Skeletal muscle cell (primary cell): ENCODE data around the gene SS18L1.

Experiments used
- DNase-seq: peaks from one replicate; pipeline ENCODE4 v3.0.0-alpha.2; 2010; ENCODE audit warnings: low read depth
- H3K4me3 ChIP-seq: 2 replicates; pipeline ENCODE4 v1.5.1; 2011; ENCODE audit warnings: low read depth, mild to moderate bottlenecking, control low read depth, low read length, moderate library complexity

The SS18L1 gene

DNA sequence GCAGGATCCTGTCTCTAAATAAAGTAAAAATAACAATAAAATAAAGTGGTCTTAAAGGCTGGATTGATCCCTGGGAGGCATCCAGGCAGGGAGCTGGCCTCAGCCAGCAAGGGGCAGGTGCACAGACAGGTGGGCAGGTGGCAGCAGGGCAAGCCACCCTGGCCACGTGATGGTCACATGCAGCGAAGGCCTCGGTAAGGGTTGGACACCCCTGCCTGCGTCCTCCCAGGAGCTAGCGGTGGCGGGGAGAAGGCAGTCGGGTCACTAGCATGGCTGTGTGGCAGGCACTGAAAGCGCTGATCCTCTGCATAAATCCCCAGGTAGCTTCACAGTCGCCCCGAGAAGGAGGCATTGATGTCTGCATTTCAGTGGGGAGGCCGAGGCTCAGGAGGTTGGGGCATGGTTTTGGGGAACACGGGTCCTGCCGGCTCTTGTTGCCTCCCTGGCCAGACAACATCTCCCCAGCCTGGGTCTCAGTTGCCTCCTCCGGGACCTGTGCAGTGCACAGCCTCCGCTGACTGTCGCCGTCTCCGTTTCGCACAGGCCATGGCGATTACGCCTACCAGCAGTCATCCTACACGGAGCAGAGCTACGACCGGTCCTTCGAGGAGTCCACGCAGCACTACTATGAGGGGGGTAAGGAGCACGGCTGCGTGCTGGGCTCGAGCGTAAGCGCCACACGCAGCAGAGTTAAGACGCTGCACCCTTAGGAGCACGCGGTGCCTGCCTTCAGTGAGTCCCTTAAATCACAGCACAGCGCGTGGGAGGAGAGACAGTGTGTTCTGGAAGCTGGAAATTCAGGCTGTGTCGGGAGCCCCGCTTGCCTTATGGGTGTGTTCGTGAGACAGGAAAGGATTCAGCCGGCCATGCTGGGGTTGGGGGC lies 21.6 kb downstream of the SS18L1 start:
- DNase-seq, result no peak

DNA sequence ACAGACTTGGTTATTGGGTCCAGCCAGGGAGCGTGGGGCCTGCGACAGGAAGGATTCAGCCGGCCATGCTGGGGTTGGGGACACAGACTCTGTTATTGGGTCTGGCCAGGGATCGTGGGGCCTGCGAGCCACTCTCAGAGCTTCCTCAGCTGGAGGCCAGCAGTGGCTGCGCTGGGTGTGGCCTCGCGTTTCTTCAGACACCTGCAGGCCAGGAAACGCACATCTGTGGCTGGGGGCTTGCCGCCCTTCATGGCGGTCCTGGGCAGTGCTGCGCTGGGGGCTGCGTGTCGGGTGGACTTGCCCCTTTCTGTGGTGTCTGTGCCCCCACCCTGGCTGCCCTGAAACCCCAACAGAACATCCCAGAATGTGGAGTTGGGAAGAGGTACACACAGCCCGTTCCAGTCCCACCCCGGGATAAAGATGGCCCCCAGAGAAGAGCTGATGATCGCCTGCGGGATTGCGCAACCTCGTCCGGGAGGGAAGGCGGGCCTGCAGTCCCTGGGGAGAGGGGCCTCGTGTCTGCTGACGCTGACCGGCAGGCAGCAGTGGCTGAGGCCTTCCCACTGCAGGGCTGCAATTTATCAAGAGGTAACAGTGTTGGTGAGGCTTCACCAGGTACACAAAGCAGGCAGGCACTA lies 22.3 kb downstream of the SS18L1 start:
- no peak overlapping the region for H3K4me3 ChIP-seq
- DNase-seq, result no peak

More for the DNA sequence above, 21.6 kb downstream of the SS18L1 start:
- no peak overlapping the region for H3K4me3 ChIP-seq

DNA sequence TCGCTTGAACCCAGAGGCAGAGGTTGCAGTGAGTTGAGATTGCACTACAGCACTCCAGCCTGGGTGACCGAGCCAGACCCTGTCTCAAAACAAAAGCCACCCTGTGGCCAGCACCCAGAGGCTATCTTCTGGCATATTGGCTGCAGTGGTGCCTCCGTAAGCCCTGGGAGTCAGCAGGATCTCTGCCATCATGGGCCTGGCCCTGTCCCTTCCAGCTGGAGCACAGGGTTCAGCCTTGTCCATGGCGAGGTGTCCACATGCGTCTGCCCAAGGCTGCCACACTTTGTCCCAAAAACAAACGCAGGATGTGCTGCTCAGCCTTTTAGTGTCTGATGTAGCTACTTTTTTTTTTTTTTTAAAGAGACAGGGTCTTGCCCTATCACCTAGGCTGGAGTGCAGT lies 23.9 kb downstream of the SS18L1 start:
- no peak overlapping the region for H3K4me3 ChIP-seq
- no peak for DNase-seq

DNA sequence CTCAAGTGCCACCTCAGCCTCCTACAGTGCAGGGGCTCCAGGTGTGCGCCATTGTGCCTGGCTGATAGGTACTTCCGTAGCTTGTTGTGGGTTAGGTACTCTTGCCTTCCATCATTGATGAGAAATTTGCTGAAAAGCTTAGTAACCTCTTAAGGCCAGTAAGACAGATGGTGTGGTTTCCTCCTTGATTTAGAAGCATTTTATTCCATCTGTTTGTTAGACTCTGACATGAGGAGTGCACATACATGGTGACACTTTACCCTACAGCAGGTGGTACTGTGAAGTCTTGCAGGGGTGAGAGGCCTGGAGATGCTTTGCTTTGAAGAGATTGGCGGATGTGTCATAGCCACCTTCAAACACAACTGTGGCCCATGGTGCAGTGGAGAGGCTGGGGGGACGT lies 24.5 kb downstream of the SS18L1 start:
- DNase-seq, result no peak
- H3K4me3 ChIP-seq, result no peak overlapping the region

DNA sequence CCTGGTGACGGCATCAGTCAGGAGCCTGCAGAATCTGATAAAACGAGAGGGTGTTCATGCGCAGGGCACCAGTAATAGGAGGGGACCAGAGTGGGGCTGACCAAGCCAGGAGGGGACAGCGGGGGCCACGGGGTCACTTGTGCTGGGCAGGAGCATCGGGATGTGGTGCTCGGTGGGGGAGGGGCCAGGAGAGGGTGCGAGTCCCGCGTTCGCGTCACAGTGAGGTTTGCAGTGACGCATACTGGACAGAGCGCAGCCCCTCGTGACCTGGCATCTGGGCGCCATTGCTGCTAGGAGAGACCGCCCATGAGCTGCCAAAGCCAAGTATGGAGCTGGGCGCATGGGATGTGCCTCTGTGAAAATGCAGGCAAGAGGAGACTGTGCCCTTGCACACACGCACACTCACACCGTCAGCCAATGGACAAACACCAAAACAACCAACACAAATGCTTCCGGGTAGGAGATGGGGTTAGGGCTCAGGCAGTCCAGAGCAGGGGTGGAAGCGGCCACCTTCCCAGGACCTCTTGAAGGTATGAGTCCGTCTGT lies 25.4 kb downstream of the SS18L1 start:
- no peak overlapping the region for H3K4me3 ChIP-seq
- DNase-seq, result no peak

DNA sequence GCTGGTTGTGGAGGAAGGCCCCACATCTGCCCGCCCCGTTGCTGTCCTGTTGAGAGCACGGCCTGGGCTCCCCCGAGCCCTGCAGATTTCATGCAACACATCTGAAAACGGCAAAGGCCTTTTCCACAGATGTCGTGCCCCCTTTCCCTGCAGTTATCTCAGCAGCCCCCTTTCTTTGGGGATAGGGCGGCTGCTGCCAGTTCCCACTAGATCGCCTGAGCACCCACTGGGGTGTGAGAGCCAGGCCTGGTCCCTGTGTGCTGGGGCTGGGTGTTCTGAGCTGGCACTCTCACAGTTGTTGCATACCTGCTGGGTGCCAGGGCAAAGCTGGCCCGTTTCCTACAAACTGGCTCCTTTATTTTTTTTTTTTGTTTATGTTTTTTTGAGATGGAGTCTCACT lies 27.0 kb downstream of the SS18L1 start:
- no peak for DNase-seq
- H3K4me3 ChIP-seq, result no peak overlapping the region

DNA sequence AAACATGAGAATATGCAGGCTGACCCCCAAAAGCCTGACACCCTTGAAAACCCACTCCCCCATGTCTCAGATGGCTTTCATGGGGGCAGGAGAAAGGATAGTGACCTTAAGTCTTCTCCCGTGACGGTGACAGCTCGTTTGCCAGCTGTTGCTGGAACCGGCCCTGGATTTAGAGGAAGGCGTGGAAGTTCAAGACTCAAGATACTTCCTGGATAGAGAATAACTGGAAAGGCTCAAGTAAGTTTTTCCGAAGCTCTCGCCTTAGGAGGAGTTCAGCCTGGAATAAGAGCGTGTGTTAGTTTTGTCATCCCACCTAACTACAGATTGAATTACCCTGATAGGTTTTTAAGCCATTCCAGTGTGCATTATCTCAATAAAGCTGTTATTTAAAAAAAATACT lies 27.7 kb downstream of the SS18L1 start:
- no peak for DNase-seq
- no peak overlapping the region for H3K4me3 ChIP-seq

DNA sequence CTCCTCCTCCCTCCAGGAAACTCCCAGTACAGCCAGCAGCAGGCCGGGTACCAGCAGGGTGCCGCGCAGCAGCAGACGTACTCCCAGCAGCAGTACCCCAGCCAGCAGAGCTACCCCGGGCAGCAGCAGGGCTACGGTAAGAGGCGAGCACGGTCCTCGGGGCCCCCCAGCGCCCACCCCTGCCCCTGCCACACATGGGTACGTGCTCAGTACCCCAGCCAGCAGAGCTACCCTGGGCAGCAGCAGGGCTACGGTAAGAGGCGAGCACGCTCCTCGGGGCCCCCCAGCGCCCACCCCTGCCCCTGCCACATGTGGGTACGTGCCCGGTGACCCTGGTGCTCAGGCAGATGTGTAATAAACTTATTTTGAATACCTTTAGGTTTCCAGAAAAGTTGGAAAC lies 29.1 kb downstream of the SS18L1 start:
- no peak for DNase-seq
- H3K4me3 ChIP-seq, result no peak overlapping the region

DNA sequence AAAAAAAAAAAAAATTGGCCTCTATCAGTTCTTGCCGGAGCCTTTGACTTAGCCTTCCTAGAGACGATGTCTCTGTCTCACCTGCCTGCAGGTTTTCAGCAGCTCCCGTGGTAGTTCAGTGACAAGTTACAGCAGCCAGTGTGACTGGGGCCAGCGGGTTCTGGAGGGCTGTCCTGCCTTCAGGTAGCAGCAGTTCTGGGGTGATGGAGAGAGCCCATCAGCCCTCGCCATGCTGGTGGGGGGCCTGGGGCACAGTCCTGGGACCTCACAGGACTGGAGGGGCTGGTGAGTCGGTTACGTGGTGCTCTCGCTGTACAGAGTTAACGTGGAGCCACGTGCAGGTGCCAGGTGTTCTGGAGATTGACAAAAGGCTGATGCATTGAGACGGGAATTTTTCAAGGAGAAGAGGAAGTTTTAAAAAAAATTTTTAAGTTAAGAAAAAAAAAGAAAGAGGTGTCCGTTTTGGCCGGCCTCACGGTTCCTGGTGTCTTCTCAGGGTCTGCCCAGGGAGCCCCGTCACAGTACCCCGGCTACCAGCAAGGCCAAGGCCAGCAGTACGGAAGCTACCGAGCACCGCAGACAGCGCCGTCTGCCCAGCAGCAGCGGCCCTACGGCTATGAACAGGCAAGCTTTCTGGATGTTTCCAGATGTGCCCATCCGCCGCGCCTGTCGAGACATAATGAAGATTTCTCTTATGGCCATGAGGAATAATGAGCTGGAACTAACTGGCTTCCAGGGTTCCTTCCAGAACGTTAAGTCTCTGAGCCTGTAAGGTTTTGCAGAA lies 30.6 kb downstream of the SS18L1 start:
- DNase-seq, result no peak
- H3K4me3 ChIP-seq, result no peak overlapping the region

DNA sequence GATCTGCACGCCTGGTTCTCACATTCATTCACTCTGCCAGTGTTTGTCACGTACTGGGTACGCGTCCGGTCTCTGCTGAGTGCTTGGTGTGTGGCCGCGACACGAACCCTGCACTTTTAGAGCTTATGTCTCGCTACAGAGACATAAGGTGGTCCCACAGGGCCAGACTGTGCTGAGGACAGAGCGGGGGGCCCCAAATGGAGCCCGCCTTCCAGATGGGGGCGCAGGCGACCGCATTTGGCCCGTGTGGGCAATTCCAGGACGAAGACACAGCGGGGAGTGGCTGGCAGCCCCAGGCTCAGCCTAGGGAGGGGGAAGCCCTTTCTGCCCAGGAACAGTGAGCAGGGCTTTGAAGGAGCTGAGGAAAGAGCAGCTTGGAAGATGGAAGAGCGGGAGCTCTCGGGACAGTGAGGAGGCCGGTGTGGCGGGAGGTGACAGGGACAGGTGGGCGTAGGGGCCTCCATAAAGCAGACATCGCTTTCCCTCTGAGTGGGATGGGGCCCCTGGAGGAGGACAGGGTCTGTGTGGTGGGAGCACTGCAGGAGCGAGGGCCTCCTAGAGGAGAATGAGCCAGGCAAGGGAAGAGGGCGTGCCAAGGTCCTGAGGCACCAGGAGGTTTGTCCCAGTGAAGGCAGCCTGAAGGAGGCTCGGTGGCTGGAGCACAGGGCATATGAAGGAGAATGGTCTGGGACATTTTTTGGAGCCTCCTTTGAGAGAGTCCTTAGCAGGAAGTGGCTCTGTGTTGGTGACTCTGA lies 31.5 kb downstream of the SS18L1 start:
- H3K4me3 ChIP-seq, result no peak overlapping the region
- DNase-seq, result no peak

DNA sequence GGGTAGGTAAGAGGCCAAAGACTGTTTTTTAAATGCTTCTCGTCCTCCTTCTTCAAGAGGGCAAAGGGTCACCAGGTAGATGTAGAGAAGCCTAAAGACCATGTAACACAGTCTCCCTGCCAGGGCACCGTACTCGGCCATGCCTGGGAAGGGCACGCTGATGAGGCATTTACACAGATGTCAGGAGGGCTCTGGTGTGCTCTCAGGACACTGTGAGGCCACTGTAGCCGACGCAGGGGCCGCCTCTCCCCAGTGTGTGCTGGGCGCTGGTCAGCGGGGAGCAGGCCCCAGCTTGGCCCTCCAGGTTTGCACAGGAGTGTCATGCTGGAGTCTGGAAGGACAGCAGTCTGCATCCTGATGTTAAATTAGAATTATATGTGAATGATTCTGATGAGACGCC lies 32.1 kb downstream of the SS18L1 start:
- no peak for DNase-seq
- H3K4me3 ChIP-seq, result no peak overlapping the region

DNA sequence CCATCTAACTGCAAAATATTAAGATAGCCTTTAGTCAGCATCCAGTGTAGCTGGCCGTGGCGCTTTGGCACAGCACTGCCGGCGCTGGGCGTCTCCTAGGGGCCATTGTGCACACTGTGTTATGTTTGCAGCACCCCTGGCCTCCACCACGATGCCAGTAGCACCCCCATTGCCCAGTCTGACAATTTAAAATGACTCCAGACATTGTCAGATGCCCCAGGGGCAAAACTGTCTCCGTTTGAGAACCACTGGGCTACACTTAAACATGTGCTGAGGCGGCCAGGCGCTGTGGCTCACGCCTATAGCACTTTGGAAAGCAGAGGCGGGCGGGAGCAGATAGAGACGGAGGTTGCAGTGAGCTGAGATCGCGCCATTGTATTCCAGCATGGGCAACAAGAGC lies 33.3 kb downstream of the SS18L1 start:
- DNase-seq, result no peak
- H3K4me3 ChIP-seq, result no peak overlapping the region

DNA sequence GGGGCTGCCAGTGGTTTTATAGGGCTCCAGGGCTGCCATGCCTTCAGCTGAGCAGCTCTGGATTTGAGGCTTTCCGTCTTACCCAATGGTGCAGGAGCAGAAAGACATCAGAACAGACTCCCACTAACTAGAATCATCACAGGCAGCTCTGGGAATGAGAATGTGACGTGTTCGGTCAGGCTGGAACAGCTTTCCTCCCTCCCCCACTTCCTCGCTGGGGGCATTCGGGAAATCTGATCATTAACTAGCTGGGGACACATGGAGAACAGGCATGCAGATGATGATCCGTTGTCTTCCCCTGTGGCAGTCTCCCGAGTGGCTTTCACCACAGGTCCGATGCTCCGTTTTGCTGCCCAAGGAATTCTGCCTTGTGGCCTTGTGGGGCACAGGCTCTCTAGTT lies 33.7 kb downstream of the SS18L1 start:
- no peak for DNase-seq
- H3K4me3 ChIP-seq, result no peak overlapping the region

DNA sequence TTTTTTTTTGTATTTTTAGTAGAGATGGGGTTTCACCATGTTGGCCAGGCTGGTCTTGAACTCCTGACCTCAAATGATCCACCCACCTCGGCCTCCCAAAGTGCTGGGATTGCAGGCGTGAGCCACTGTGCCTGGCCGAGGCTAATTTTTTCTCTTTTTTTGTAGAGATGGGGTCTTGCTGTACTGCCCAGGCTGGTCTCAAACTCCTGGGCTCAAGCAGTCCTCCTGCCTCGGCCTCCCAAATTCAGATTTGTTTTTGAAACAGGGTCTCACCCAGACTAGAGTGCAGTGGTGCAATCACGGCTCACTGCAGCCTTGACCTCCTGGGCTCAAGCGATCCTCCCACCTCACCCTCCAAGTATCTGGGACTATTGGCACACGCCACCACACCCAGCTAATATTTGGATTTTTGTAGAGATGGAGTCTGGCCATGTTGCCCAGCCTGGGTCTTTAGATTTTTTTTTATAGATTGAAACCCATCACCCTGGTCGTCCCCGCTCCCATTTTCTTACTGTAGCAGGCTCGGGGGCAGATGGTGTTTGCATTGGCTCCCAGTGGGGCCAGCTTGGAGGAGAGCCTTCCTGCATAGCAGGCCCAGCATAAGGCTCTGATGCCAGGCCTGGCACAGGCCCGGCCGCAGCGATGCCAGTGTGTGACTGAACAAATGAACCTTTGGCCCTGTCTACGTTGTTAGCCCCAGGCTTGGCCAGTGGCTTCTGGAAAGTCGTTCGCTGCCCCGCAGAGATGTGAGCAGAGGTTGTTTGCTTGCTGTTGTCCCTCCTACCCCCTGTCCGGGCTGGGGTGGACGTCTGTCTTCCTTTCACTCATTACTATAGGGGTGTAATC lies 35.0 kb downstream of the SS18L1 start:
- DNase-seq, result no peak
- H3K4me3 ChIP-seq, result no peak overlapping the region

DNA sequence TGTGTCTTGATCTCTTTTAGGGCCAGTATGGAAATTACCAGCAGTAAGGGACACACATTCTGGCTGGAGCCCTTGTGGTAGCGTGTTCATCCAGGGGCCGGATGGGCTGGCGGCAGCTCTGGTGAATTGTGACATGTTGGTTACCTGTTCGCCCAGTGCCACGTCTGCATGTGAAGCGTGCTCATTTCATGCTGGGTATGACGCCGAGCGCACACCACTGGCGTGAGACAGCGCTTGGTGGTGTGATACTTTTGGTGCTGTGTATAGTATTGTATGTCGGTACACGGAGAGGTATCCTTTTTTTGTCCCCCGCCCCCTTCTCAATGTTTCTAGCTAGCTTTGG lies 35.6 kb downstream of the SS18L1 start:
- DNase-seq, result no peak
- no peak overlapping the region for H3K4me3 ChIP-seq

DNA sequence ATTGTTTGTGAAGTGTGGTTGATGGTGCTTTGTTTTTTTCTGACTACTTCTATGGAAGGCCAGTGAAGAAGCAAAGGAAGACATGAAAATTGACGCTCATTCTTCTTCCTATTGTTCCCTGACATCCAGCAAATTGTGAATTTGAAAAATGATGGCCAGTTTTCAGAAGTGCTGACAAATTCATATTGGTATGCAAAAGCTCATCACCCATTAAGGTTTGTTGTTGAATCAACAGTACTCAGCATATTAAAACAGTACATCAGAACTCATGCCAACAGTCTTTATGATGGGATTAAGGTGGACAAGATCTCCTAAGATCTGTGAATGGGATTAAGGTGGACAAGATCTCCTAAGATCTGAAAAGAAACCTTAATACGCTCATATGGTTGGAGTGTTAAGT lies 38.2 kb downstream of the SS18L1 start:
- peak overlapping the region; percentile 99 for H3K4me3 ChIP-seq
- no peak for DNase-seq

DNA sequence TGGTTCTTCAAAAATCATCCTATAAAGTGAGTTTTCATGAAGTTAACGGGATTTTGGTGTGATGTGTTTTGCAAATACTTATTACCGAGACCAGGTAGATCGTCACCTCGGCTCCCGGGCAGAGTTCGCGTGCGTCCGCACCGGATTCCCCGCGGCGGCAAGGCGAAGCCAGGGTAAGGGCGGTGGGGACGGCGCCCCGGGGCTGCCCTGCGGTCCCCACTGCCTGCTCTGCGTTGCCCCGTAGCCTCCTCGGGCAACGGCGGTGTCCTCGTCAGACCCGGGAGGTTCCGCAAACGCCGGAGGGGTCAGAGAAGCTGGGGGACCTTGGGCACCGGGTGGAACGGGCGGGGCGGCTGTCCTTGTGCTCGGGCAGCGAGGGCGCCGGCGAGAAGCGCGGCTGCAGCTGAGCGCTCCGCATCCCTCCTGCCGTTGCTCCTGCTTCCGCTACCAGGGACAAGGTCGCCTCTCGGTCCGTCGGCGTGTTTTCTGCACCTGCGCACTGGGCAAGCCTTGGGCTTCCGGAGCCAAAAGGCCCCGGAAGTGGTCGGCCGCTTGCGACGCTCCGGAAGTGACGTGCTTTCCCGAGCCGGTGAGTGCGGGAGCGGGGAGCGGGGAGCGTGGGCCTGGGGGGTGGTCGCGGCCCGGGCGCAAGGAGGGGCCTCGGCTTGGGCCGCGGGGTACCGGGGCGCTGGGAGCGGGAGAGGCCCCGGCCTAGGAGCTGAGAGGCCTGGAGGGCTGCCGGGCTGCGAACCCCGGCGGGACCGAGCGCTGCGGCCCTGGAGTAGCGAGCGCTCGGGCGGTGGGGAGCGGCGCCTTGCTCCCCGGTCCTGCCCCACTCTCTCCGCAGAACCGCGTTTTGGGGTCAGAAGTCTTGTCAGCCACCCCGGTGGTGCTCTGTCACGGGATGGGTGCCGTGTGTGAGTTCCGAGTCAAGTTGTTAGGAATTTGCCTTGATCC lies 39.2 kb downstream of the SS18L1 start, which contains the start of gene MTG2:
TSS of gene MTG2 (plus strand) at position 560 of the 957 bp plus-strand sequence. CDS start 10,393 bp downstream, outside the sequence.
- peak within 1 kb of the TSS; percentile 99 for H3K4me3 ChIP-seq
- peak; percentile 80 for DNase-seq
